Upper lobe of left lung (tissue), 6 donors: ENCODE results near the gene RBP3. TPM values are rescaled to one million over a fixed set of nuclear protein-coding genes. Genes with fewer than 3 reads are reported as not detected.

Experiments
- ATAC-seq, 2 donors: fragments of 200-7000 bp; cut with Tn5 transposase; one replicate each; pipeline ENCODE4 v1.9.1; 2022; ENCODE audit warnings: mild to moderate bottlenecking in 2 of 2, moderate library complexity in 2 of 2; ENCODE audit not compliant: low FRiP score in 2 of 2
- DNase-seq, 2 donors: peaks; one replicate each; pipeline ENCODE4 v3.0.0-alpha.2; 2019 to 2020
- H3K27ac ChIP-seq, 4 donors: fragments of 200-600 bp; sonication (generic); one replicate each; pipeline ENCODE4 v1.5.1; 2016 to 2019
- H3K27me3 ChIP-seq, 4 donors: fragments of 200-600 bp; sonication (generic); one replicate each; pipeline ENCODE4 v1.5.1; 2017 to 2019
- H3K36me3 ChIP-seq, 4 donors: fragments of 200-600 bp; sonication (generic); one replicate each; pipeline ENCODE4 v1.5.1; 2016 to 2019
- H3K4me1 ChIP-seq, 4 donors: fragments of 200-600 bp; sonication (generic); one replicate each; pipeline ENCODE4 v1.5.1; 2018 to 2019
- H3K4me3 ChIP-seq, 4 donors: fragments of 200-600 bp; sonication (generic); one replicate each; pipeline ENCODE4 v1.5.1; 2017 to 2019; ENCODE audit warnings: mild to moderate bottlenecking in 2 of 4, moderate library complexity in 1 of 4
- H3K9me3 ChIP-seq, 4 donors: fragments of 200-600 bp; sonication (generic); one replicate each; pipeline ENCODE4 v1.5.1; 2018 to 2019
- CTCF ChIP-seq, 6 experiments: fragments of 450-650 bp in 4 of 6; fragments of 200-600 bp in 2 of 6; sonication (generic) in 2 of 6; IDR thresholded peaks; one replicate each; pipeline ENCODE4 v1.5.1; 2016 to 2019; ENCODE audit warnings: antibody characterized with exemption in 6 of 6
- EP300 ChIP-seq, 4 donors: sonication (generic); formaldehyde crosslinking; IDR thresholded peaks; one replicate each; pipeline ENCODE4 v1.5.1; 2017; ENCODE audit warnings: antibody characterized with exemption in 4 of 4, control low read depth in 2 of 4
- POLR2A ChIP-seq, 4 donors: fragments of 450-650 bp; IDR thresholded peaks; one replicate each; pipeline ENCODE4 v1.5.1; 2016 to 2017; ENCODE audit warnings: antibody characterized with exemption in 4 of 4, mild to moderate bottlenecking in 2 of 4
- POLR2AphosphoS5 ChIP-seq, 2 donors: sonication (generic); formaldehyde crosslinking; IDR thresholded peaks; one replicate each; pipeline ENCODE4 v1.5.1; 2017; ENCODE audit warnings: antibody characterized with exemption in 2 of 2
- WGBS, 2 donors: methylation state at CpG; one replicate each; pipeline ENCODE4 v1.1.5; 2017 to 2018; 5-methylcytosine and 5-hydroxymethylcytosine counted together
- total RNA-seq, 6 donors: library from RNA; depleted of rRNA in 4 of 6; stranded (reverse); fragments of >200 nt in 4 of 6; gene quantifications; one replicate each; pipeline versions ENCODE4 v1.1.0 to v1.2.1, GENCODE V29; 2016 to 2021
- donor health status: DM: no; HTN: no; CAD: no; lungs with moderate emphysema.
- donor health status: DM: no; HTN: yes; CAD: no; lungs with severe emphysema.

The RBP3 gene
- total RNA-seq, 6 donors from 2014 or later: not detected

- Histone ChIP-seq H3K4me1 (no peaks in the 10 kb centered on the region), H3K27me3 (no peaks in the 10 kb centered on the region), H3K36me3 (no peaks in the 10 kb centered on the region), H3K27ac (no peak overlapping the region), H3K4me3 (no peak overlapping the region), H3K9me3 (no peaks in the 10 kb centered on the region)
- WGBS, 2 donors: 85 to 86% methylated on average over 3 of the region's 3 CpGs
- no peak for DNase-seq
- no peak for TF ChIP-seq POLR2AphosphoS5 (IDR thresholded peaks at IDR 0.05)
- TF ChIP-seq EP300 (IDR thresholded peaks at IDR 0.05): no peak
- no peak for TF ChIP-seq POLR2A (IDR thresholded peaks at IDR 0.05)
- TF ChIP-seq CTCF (IDR thresholded peaks at IDR 0.05): no peak
- no peak for ATAC-seq
These were observed 15.2 kb upstream of the RBP3 start for GRCh38 chr10:47332946-47333345.

- Histone ChIP-seq H3K4me1 (no peaks in the 10 kb centered on the region), H3K36me3 (no peaks in the 10 kb centered on the region), H3K27ac (no peak overlapping the region), H3K9me3 (no peaks in the 10 kb centered on the region), H3K27me3 (no peaks in the 10 kb centered on the region), H3K4me3 (no peak overlapping the region)
- DNase-seq: no peak
- no peak for ATAC-seq
- 88 to 89% methylated on average over 6 of the region's 6 CpGs for WGBS, 2 donors
- TF ChIP-seq EP300 (IDR thresholded peaks at IDR 0.05) (no peak), POLR2A (IDR thresholded peaks at IDR 0.05) (no peak), CTCF (IDR thresholded peaks at IDR 0.05) (no peak), POLR2AphosphoS5 (IDR thresholded peaks at IDR 0.05) (no peak)
These were observed 14.6 kb upstream of the RBP3 start for GRCh38 chr10:47333532-47333931.

DNA sequence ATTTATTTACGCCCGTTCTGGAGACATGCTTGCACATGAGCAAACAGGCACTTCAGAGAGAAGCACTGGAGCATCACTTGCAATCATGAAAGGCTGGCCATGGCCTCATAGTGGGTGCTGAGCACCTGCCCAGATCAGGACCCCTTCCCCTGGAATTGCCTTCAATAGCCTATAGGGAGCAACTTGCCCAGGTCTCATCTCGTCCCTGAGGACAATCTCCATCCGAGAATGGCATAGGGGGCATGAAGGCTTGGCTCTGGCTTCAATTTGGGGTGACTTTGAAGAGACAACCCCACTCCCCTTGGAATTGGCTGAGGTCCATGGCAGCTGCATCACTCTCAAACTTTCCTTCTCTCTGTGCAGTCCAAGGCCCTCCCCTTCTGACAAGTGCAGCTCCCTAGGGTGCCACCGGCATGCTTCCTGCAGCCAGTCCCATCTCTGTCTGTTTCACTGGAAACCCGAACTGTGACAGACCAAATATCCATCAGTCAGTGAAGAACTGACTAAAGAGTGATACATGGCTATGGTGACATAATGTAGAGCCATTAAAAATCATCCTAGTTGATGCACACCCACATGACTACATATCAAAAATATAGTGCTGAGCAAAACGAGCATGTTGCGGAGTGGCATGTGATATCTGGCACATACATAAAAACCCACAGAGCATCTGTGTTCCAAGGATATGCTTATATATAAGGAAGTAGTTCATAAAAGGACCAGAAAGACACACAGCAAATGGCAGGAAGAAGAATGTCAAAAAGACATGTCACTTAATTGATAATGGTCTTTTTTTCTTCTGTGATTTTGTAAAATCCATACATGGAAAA is 13.5 kb upstream of the RBP3 start:
- Histone ChIP-seq H3K4me1 (no peaks in the 10 kb centered on the region), H3K4me3 (no peak overlapping the region), H3K36me3 (no peaks in the 10 kb centered on the region), H3K9me3 (no peaks in the 10 kb centered on the region), H3K27me3 (no peaks in the 10 kb centered on the region), H3K27ac (no peak overlapping the region)
- DNase-seq (no peak), ATAC-seq (no peak)
- TF ChIP-seq POLR2AphosphoS5 (IDR thresholded peaks at IDR 0.05) (no peak), CTCF (IDR thresholded peaks at IDR 0.05) (no peak), POLR2A (IDR thresholded peaks at IDR 0.05) (no peak), EP300 (IDR thresholded peaks at IDR 0.05) (no peak)
- 86 to 89% methylated on average over 8 of the region's 8 CpGs for WGBS, 2 donors

- Histone ChIP-seq H3K4me3 (no peak overlapping the region), H3K27me3 (no peaks in the 10 kb centered on the region), H3K4me1 (no peaks in the 10 kb centered on the region), H3K9me3 (no peaks in the 10 kb centered on the region), H3K36me3 (no peaks in the 10 kb centered on the region), H3K27ac (no peak overlapping the region)
- WGBS, 2 donors: 82 to 97% methylated on average over 2 to 5 of the region's 5 CpGs
- no peak for ATAC-seq
- DNase-seq: no peak
- no peak for TF ChIP-seq EP300 (IDR thresholded peaks at IDR 0.05)
- TF ChIP-seq POLR2A (IDR thresholded peaks at IDR 0.05): no peak
- no peak for TF ChIP-seq CTCF (IDR thresholded peaks at IDR 0.05)
These were observed 12.3 kb upstream of the RBP3 start for GRCh38 chr10:47335906-47336305.
